PFSK-1 (cell line): ENCODE data around the gene MMP2.

Experiments
- FOXP2 ChIP-seq: optimal IDR thresholded peaks from 2 replicates; pipeline ENCODE3; 2011; ENCODE audit warnings: borderline replicate concordance, control low read depth, inconsistent platforms; ENCODE audit not compliant: insufficient read depth; ENCODE audit errors: extremely low read length, extremely low read depth
- POLR2AphosphoS5 ChIP-seq: IDR thresholded peaks from 2 replicates; pipeline ENCODE4 v1.6.1; 2012; ENCODE audit warnings: low read depth, mild to moderate bottlenecking, control low read depth, low read length, moderate library complexity
- REST ChIP-seq, 2 experiments: IDR thresholded peaks; 2 replicates each; pipeline versions ENCODE4 v1.6.1 to v1.8.0; 2011 to 2012; ENCODE audit warnings: low read depth in 2 of 2, low read length in 2 of 2, control low read depth in 1 of 2, inconsistent platforms in 1 of 2, mild to moderate bottlenecking in 1 of 2, moderate library complexity in 1 of 2; ENCODE audit not compliant: insufficient read depth in 1 of 2
- SIN3A ChIP-seq: IDR thresholded peaks from 2 replicates; pipeline ENCODE4 v1.6.1; 2012; ENCODE audit warnings: mild to moderate bottlenecking, low read length, moderate library complexity, borderline replicate concordance; ENCODE audit not compliant: insufficient read depth
- TAF1 ChIP-seq: IDR thresholded peaks from 2 replicates; pipeline ENCODE4 v1.6.1; 2012; ENCODE audit warnings: low read length, control low read depth, borderline replicate concordance; ENCODE audit not compliant: insufficient read depth

MMP2 gene

GRCh38 chr16:55444754-55445485 is 34.1 kb upstream of the MMP2 start:
- TF ChIP-seq TAF1 (no peak), REST (IDR thresholded peaks at IDR 0.05; ENCODE audit: insufficient read depth in 1 of 2, low read depth in 2 of 2, low read length in 2 of 2) (no peak), POLR2AphosphoS5 (no peak), SIN3A (no peak), FOXP2 (no peak)

- TF ChIP-seq SIN3A: no peak
- TF ChIP-seq FOXP2: no peak
- TF ChIP-seq POLR2AphosphoS5: no peak
- no peak for TF ChIP-seq TAF1
- no peak for TF ChIP-seq REST (IDR thresholded peaks at IDR 0.05; ENCODE audit: insufficient read depth in 1 of 2, low read depth in 2 of 2, low read length in 2 of 2)
These were observed 31.8 kb upstream of the MMP2 start for GRCh38 chr16:55447231-55447630.

GRCh38 chr16:55452996-55453395 is 26.0 kb upstream of the MMP2 start:
- no peak for TF ChIP-seq POLR2AphosphoS5

- TF ChIP-seq FOXP2 (no peak), POLR2AphosphoS5 (no peak), SIN3A (no peak), TAF1 (no peak), REST (IDR thresholded peaks at IDR 0.05; ENCODE audit: insufficient read depth in 1 of 2, low read depth in 2 of 2, low read length in 2 of 2) (no peak)
These were observed 25.1 kb upstream of the MMP2 start for GRCh38 chr16:55453909-55454308.

- TF ChIP-seq TAF1: no peak
- TF ChIP-seq REST (IDR thresholded peaks at IDR 0.05; ENCODE audit: insufficient read depth in 1 of 2, low read depth in 2 of 2, low read length in 2 of 2): no peak
- TF ChIP-seq POLR2AphosphoS5: no peak
- no peak for TF ChIP-seq FOXP2
- no peak for TF ChIP-seq SIN3A
These were observed 24.1 kb upstream of the MMP2 start for GRCh38 chr16:55454861-55455260.
